GM18909 (cell line): ENCODE measurements around the gene ST3GAL6.
A peak's percentile ranks its signal among the peaks of the same experiment; 100 is the strongest.

ENCODE experiments used
- ATAC-seq: cut with Tn5 transposase; IDR thresholded peaks from one replicate; pipeline ENCODE4 v1.9.1; 2021; ENCODE audit warnings: mild to moderate bottlenecking; ENCODE audit not compliant: unreplicated experiment, poor library complexity

Gene ST3GAL6, protein sequence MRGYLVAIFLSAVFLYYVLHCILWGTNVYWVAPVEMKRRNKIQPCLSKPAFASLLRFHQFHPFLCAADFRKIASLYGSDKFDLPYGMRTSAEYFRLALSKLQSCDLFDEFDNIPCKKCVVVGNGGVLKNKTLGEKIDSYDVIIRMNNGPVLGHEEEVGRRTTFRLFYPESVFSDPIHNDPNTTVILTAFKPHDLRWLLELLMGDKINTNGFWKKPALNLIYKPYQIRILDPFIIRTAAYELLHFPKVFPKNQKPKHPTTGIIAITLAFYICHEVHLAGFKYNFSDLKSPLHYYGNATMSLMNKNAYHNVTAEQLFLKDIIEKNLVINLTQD

DNA sequence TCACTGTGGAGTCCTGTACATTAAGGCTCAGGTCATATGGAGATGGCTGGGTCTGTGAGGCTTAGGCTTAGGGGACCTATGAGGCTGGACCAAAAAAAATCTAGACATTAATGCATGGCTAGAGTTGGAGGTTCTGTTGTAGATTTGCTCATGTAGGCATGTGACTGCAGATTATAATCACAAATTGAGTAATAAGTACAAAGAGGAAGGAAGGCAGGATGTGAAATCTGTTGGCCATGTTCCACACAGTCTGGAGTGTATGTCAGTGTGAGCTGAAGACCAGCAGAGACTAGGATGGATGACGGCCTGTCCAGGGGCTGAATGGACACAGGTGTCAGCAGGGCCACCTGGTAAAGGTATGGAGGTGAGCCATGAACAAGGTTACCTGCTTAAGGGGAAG, at the start of gene ST3GAL6:
TSS of gene ST3GAL6 (plus strand) at position 265 of the 400 bp plus-strand sequence. CDS start 5,101 bp downstream, outside the sequence.
- ATAC-seq = peak; percentile 42

DNA sequence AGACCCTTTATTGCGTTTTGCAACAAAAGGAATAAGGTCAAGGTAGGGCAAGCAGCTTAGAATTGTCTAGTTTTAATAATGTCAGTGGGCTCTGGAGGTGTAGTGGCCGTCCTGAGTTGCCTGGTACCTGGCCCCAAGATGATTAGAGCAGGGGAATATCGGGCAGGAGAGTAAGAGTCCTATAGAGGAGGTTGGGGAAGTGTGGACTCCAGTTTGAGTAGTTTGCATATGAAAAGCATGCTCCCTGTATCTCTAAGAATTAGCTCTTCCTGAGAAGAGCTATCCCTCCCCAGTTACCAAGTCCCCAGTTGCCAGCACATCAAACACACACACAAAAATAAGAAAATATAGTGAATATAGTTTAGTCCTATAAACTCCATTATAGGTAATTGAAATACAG, 49.2 kb upstream of the ST3GAL6 start:
- no peak for ATAC-seq

DNA sequence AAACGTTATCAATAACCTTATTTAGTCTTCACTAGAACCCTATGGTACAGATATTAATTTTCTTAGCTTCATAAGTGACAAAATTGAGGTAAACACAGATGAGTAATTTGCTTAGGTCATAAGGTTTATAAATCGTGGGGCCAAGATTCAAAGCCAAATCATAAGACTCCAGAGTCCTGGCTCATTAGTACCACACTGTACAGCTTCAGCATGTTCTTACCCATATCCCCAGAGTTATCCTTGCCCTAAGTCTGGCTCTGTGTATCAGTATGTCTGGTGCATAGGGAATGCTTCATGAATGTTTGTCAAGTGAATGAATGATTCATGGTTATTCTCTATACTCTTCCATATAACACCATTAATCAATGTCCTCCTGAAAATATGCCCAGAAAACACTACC, 45.6 kb upstream of the ST3GAL6 start:
- ATAC-seq = no peak

DNA sequence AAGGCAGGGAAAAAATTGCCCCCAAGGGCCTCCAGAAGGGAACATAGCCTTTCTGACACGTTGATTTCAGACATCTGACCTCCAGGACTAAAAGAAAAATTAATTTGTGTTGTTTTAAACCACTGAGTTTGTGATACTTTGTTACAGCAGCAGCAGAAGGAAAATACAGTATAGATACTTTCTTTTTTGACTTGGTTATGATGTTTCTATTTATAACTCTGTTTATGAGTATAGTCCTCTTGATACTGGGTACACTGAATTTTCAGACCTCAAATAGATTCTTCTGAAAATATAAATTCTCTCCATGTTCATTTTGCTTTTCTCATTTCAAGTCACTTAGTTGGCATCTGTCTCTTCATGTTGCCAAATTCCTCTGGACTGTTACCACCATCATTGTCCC, 44.4 kb upstream of the ST3GAL6 start:
- ATAC-seq = no peak

DNA sequence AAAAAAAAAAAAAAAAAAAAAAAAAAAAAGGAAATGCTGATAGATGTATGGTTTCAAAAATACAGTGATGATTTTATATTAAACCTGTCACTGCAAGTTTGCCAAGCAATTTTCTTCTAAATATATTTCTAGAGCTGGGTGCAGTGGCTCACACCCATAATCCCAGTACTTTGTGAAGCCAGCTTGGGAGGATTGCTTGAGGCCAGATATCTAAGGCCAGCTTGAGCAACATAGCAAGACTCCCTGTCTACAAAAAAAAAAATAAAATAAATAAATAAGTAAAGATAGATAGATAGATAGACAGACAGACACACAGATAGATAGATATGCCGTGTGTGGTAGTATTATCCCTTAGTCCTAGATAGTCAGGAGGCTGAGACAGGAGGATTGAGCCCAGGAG, 41.4 kb upstream of the ST3GAL6 start:
- no peak for ATAC-seq

DNA sequence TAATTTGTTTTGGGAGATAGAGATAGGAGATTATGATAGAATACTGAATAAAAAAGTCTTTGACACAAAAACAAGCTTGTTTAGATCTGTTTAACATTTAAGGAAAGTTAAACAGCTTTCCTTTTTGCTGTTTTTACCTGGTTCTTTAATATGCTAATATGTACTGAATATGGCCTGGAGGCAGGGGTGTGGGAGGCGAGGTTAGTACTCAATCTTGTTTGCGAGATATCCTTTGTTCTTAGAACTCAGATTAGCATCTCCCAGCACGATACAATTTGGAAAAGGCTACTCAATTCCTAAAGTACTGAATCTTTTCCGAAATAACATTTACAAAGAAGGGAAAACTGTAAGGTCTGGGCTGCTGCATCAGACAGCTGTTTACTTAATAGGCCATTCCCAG, 40.8 kb upstream of the ST3GAL6 start:
- ATAC-seq = no peak

DNA sequence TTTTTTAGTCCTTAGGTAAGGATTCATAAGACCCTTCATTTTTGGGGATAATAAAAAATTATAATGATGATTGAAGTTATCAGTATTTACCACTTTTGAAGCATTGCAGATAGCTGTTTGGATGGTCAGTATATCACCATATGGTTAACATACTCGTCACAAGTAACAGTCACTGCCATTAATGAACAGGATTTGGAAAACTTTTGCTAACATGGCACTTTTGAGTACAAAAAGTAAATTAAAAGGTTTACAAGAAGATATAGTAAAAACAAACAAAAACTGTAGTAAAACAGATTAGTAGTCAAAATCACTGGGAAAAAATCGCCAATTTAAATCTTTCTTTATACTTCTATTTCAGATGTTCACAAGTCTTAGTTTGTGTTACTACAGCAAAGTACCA, 37.8 kb upstream of the ST3GAL6 start:
- no peak for ATAC-seq

DNA sequence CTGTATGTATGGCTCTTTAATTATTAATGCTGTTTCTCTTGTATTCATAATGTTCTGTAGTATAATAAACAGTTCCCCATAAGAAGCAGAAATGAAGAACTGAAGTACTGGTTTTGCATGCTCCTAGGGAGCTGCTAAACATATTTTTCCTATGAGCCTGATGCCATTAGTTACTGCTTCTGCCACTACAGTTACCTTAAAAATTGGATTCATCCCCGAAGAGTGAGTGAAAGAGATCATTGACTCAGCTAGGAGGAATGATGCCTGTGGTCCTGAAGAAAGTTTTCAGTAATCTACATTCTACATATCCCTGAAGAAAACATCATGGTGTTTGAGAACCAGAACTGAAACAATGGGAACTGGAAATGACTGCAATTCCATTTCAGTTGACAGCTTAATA, 37.1 kb upstream of the ST3GAL6 start:
- ATAC-seq = no peak

DNA sequence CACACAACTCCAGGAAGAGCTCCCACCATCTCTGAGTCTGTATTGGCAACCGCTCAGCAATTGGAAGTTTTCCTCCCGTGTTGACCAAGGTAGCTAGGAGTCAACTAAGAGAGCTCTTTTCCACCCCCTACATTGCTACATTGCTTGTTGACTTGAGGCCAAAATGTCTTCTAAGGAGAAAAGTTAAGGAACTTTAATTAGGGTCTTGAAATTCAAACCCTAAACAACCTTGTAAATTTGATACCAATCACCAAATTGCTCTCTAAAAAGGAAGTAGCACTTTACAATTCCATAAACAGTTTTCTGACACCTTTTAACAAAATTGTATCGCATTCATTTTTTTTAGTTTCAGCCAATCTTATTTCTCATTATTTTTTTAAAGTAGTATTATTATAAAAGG, 35.5 kb upstream of the ST3GAL6 start:
- ATAC-seq = no peak

DNA sequence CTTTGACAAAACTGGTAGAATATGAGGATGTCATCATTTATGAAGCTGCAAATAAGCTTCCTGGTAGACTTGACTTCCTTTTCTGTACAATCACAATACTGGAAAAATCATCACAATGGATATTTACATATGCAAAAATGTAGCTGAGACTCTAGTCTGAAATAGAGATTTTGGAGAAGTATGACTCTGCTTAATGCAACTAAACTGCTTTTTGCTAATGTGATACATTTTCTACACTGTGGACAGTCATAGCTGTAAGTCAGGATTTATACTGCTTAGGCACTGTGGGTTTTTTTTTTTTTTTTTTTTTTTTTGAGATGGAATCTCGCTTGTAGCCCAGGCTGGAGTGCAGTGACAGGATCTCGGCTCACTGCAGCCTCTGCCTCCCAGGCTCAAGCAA, 34.5 kb upstream of the ST3GAL6 start:
- ATAC-seq = no peak

DNA sequence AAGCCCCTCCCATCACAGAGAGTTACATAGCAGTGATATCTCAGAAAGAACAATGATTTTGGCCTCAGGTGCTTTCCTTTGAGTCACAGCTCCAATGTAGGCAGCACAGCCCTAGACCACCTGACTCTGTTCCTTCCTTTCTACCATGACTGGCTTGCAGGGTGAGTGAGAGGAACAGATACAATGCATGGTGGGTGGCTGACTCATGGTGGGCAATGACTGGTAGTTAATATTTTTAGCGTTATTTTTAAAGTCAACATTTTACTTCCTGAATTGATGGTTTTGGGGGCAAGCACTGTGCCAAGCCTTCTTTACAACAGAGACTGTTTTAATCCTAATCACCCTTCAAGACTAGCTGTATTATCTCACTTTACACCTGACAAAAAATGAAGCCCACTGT, 32.8 kb upstream of the ST3GAL6 start:
- peak; percentile 36 for ATAC-seq

DNA sequence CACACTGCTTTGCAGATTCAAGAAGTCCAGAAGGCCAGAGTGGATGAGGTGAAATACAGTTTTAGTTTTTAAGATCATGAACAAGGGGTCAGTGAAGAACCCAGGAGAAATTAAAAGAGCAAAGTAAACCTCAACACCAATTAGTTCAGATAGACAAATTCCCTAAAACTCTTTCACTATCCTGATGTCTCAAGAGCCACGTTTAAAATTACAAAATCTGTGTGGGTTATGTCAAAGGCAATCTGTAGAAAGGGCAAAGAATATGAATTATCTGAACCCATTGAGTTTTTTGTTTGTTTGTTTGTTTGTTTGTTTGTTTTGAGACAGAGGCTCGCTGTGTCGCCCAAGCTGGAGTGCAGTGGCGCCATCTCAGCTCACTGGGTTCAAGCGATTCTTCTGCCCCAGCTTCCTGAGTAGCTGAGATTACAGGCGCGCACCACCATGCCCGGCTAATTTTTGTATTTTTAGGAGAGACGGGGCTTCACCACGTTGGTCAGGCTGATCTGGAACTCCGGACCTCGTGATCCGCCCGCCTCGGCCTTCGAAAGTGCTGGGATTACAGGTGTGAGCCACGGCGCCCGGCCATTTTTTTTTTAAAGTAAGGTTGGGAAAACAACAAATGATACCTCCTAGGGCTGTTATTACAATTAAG, 32.1 kb upstream of the ST3GAL6 start:
- ATAC-seq = no peak

DNA sequence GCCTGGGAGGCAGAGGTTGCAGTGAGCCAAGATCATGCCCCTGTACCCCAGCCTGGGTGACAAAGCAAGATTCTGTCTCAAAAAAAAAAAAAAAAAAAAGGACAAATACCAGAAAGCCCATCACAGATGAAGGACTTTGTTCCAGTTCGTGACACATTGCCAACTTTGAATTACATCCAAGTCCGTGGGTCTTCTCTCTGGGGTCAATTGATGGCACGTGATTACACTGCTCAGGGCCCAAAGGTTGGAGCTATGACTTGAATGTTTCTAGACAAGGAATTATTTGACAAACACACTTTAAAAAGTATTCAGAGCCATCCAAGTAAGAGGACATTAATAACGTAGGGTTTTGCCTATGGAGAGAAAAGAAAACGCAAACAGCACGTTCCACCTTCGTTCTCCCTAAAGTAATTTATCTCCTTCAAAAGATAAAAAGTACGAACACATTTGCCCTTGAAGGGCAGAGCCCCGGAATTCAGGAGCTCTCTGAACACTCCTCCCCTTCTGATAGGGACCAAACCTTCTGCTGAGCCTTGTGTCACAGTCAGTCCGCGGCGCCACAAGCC, 31.3 kb upstream of the ST3GAL6 start:
- ATAC-seq = peak; percentile 56

DNA sequence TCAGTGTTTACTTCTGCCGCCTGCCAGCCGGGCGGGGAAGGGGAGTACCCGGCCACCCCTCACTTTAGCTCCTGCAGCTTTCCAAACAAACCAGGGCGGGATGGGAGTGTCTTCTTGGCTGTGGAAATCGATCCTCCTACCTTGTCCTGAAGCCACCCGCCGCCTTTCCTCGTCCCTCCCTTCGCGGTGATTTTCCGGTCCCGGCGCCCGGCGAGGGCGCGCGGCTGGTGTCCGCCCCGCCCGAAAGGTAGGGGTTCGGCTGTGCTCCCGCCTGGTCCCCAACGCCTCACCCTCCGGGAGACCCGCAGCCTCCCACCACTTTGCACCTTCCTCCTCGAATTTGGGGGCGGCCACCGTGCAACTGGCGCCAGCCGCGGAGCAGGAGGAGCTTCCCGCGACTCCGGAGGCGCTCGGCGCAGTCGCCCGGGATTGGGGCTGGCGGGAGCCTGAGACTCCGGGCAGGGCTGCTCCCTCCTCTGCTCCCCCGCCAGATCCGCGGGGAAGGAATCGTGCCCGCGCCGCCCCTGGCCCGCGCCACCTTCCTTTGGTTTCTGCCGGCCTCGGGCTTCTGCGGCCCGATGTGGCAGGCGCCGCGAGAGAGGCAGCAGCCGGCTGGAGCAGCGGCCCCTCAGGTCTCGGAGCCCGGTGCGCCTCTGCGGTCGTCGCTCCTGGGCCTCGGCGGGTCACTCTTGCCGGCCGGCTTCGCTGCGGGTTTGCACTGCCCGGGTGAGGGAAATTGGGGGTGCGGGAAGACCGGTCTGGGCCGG, 30.7 kb upstream of the ST3GAL6 start:
- peak; percentile 45 for ATAC-seq

DNA sequence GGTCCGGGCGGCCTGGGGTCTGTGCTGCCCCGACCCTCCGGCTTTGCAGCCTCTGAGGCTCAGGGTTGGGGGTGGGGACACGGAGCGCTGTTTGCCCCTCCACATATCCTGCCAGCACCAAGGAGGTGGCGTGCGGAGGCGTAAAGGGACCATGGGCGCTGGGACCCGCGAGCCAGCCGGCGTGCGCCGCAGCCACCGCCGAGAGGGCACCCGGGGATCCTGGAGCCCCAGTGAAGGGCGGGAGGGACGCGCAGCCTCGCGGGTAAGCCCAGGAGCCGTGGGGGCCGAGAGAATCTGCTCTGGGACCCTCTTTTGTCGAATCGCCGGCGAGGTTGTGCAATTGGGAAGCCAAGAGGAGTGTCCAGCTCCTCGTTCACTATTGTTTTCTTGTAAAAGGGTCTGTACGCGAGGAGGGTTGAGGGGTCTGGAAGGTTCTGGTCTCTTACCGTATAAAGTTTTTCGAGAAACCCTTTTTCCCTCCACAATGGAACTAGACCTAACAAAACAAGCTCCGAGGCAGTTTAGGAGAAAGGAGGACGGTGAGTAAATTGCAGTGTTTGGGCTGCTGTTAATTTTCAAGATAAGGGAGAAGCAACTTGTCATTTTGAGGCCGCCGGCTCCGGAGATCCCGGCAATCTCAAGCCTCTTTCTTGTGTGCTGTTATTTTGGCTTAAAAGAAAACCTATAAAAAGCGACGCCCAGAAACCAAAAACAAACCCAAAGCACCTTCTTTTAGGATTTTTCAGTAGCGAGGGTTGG, 29.9 kb upstream of the ST3GAL6 start:
- ATAC-seq = peak; percentile 31

DNA sequence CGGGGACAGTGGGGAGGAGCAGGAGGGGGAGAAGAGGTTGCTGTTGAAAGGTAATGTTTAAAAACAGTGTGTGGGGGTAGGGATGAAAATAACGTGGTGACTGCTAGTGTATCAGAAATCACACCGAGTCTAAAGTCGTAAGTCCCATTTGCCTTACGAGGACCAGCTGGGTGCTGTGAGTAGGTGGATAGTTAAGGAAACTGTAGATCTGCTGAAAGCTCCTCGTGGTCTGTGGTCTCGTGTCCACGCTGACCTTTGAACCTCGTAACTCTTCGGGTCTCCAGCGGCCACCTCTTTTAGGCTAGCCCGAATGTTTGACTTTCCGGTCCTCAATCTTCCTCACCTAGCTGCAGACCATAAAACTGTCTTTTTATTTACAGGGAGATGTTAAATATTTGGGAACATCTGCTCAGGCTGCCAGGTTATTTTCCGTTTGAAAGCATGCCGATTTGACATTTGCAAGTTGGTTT, 29.3 kb upstream of the ST3GAL6 start:
- peak; percentile 44 for ATAC-seq

DNA sequence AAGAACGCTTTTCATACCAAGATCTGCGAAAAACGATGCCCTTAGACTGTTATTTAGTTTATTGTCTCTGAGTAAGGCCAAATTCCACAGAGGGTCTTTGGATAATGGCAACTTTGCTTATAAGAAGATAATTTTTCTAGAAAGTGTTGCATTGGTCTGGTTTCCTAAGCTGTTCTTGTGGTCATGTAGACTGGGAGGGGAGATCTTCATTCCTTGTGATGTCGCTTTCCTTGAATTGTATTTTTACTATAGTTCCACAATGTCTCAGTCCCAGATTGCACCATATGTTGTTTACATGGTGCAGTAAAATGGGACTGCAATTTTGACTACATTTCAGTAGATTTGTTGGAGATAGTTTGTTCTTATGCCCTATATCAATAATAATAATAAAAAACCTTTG, 28.8 kb upstream of the ST3GAL6 start:
- ATAC-seq = no peak

DNA sequence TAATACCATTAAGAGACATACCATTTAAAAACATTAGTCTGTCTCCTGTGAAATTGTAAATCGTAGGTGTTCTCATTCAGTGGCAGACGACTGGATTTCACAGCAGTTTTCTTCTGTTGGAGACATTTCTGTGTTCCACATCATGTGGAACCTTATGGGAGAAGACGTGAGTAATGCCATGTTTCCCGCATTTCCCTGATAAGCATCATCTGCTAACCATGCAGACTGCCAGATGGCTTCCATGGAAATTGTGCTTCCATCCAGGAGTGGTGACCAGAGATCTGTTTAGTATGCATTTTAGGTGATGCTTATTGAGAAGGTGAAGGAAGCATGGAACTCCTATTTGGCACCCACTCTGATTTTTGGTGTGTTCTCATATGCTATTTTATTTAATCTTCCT, 28.4 kb upstream of the ST3GAL6 start:
- ATAC-seq = no peak

DNA sequence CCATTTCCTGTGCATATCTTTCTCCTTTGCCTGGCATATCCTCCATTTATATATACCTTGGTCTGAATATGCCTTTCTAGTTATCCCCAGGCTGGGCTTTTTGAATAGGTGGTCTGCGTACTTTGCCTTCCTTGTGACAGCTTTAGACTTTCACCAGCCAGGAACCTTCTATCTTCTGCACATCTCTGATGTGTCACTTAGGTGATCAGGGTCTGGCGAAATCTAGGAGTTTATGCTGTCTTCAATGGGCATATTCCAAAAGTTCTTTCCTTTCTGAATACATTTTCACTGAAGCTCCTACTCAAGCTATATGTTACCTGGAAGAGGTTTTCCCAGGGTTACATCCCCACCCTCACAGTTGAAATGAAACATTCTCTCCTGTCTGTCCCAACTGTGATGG, 27.8 kb upstream of the ST3GAL6 start:
- no peak for ATAC-seq

DNA sequence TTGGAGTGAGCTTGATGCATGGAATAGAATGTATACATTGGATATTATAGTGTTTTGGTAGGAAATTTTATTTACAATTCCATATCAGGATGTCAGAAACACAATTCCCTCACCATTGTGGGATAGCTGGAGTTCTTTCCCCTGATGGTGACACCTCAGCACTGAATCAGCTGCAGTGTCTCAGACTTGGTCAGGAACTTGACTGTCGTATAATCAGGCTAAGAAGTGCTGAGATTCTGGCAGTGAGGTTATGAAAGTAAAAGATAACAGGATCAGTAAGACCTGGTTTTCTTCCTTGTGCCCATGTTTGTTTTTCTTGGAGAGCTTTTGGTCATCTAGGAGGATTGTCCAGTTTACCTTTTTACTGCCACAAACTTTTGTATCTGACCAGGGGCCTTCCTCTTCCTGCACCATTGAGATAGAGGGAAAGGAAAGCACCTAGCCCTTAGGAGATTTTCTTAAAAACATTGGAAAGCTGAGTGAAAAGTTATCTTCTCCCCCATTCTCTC, 27.3 kb upstream of the ST3GAL6 start:
- no peak for ATAC-seq
